Thyroid gland (tissue), 4 donors: ENCODE results near the gene CCDC3. TPM values are rescaled to one million over a fixed set of nuclear protein-coding genes. Genes with fewer than 3 reads are reported as not detected.

ENCODE experiments used
- DNase-seq, 2 donors: peaks; one replicate each; pipeline ENCODE4 v3.0.0-alpha.2; 2019
- H3K27ac ChIP-seq, 3 donors: fragments of 200-600 bp; sonication (generic); 1 replicate in 2 of 3; 2 replicates in 1 of 3; pipeline ENCODE4 v1.5.1; 2016 to 2019; ENCODE audit warnings: mild to moderate bottlenecking in 1 of 3, moderate library complexity in 1 of 3
- H3K27me3 ChIP-seq: fragments of 200-600 bp; sonication (generic); one replicate; pipeline ENCODE4 v1.5.1; 2019
- H3K36me3 ChIP-seq, 2 donors: fragments of 200-600 bp; sonication (generic); one replicate each; pipeline ENCODE4 v1.5.1; 2016 to 2019
- H3K4me1 ChIP-seq, 2 donors: fragments of 200-600 bp; sonication (generic); one replicate each; pipeline ENCODE4 v1.5.1; 2017 to 2019
- H3K4me3 ChIP-seq, 3 donors: fragments of 200-600 bp; sonication (generic); replicated peaks in 1 of 3; 1 replicate in 2 of 3; 2 replicates in 1 of 3; pipeline ENCODE4 v1.5.1; 2016; ENCODE audit warnings: mild to moderate bottlenecking in 1 of 3
- H3K9me3 ChIP-seq: fragments of 200-600 bp; sonication (generic); one replicate; pipeline ENCODE4 v1.5.1; 2017
- POLR2A ChIP-seq, 2 donors: fragments of 450-650 bp; IDR thresholded peaks; one replicate each; pipeline ENCODE4 v1.6.1; 2017; ENCODE audit warnings: antibody characterized with exemption in 2 of 2, mild to moderate bottlenecking in 2 of 2, moderate library complexity in 1 of 2
- WGBS, 2 donors: methylation state at CpG; one replicate each; pipeline ENCODE4 v1.1.5; 2017; 5-methylcytosine and 5-hydroxymethylcytosine counted together
- intact Hi-C: fragments of 100-400 bp; cut with DNase I; formaldehyde crosslinking; loops from one replicate; pipeline ENCODE4 v1.15.1; 2023
- total RNA-seq, 4 donors: library from RNA; depleted of rRNA; stranded (reverse); fragments of >200 nt; gene quantifications; one replicate each; pipeline ENCODE4 v1.2.3, GENCODE V29; 2016
- TF ChIP-seq, protein P1 (sequence below), 6 experiments: fragments of 200-600 bp in 3 of 6; fragments of 450-650 bp in 3 of 6; sonication (generic) in 3 of 6; IDR thresholded peaks; one replicate each; pipeline ENCODE4 v1.5.1; 2016 to 2019; ENCODE audit warnings: antibody characterized with exemption in 6 of 6, mild to moderate bottlenecking in 2 of 6, inconsistent platforms in 1 of 6, moderate library complexity in 1 of 6

CCDC3 gene
- total RNA-seq, 4 donors from 2014 or later, result 4.7 to 18.7 (median 7.3) TPM

DNA sequence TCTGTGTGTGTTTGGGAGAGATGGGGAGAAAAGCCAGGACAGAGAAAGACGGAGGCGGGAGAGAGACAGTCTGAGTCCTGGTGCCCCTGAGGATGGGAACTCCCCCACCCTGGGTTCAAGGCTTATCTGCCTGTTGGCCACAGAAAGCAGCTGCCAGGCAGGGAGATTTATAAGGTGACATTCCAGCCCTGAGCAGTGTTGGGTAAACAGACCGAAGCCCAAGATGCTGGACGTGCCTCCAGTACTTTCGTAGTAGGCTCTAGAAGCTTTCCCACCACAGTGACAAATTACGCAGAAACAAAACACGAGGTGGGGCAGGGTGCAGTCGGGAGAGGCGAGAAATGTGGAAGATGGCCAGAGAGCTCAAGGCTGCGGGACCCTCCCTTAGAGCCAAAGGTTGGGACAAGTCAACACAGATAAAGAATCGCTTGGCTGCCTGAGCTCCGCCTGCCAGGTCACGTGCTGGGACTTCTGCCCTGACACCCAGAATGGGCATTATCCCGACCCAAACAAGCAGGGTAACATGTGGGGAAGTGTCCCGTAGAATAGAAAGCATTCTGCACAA lies 41.1 kb downstream of the CCDC3 start:
- TF ChIP-seq, protein P1, sequence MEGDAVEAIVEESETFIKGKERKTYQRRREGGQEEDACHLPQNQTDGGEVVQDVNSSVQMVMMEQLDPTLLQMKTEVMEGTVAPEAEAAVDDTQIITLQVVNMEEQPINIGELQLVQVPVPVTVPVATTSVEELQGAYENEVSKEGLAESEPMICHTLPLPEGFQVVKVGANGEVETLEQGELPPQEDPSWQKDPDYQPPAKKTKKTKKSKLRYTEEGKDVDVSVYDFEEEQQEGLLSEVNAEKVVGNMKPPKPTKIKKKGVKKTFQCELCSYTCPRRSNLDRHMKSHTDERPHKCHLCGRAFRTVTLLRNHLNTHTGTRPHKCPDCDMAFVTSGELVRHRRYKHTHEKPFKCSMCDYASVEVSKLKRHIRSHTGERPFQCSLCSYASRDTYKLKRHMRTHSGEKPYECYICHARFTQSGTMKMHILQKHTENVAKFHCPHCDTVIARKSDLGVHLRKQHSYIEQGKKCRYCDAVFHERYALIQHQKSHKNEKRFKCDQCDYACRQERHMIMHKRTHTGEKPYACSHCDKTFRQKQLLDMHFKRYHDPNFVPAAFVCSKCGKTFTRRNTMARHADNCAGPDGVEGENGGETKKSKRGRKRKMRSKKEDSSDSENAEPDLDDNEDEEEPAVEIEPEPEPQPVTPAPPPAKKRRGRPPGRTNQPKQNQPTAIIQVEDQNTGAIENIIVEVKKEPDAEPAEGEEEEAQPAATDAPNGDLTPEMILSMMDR (IDR thresholded peaks at IDR 0.05), result no peak
- TF ChIP-seq POLR2A (IDR thresholded peaks at IDR 0.05), result no peak
- Histone ChIP-seq H3K27me3 (no peaks in the 10 kb centered on the region), H3K4me3 (no peak overlapping the region), H3K36me3 (no peaks in the 10 kb centered on the region), H3K4me1 (no peaks in the 10 kb centered on the region), H3K27ac (no peak overlapping the region), H3K9me3 (no peaks in the 10 kb centered on the region)
- intact Hi-C loops, result no loop called here
- DNase-seq, result no peak
- 67 to 74% methylated on average over 15 of the region's 15 CpGs for WGBS, 2 donors

DNA sequence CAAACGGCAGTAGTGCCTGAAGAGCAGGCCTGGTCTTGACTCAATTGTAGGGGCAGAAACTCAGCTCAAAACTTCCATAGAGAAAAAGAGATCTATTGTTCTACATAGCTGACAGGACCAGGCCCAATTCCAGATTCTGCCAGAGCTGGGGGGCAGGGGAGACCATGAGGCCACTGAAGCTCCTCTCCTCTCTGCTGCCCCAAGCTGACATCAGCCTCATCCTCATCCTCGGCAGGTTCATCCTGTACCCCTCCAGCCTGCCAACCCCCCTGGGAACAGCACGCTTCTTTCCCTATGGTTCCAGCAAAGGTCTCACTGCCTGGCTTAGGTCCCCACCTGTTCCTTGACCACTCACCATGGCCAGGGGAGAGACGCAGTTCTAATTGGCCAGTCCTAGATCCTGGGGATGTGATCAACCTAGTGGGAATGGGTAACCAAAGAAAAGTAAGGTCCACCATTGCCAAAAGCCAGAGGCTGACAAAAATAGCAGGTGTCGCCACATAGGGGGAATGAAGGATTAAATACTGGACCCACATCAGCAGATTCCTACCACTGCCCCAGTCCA lies 42.9 kb downstream of the CCDC3 start:
- DNase-seq, result no peak
- H3K9me3 ChIP-seq, result no peaks in the 10 kb centered on the region
- H3K4me1 ChIP-seq, result no peaks in the 10 kb centered on the region
- intact Hi-C loops, result no loop called here
- H3K27me3 ChIP-seq, result no peaks in the 10 kb centered on the region
- H3K36me3 ChIP-seq, result no peaks in the 10 kb centered on the region
- 95 to 96% methylated on average over 5 of the region's 5 CpGs for WGBS, 2 donors
- no peak overlapping the region for H3K27ac ChIP-seq
- TF ChIP-seq, protein P1 (IDR thresholded peaks at IDR 0.05), result no peak
- no peak for TF ChIP-seq POLR2A (IDR thresholded peaks at IDR 0.05)
- no peak overlapping the region for H3K4me3 ChIP-seq

DNA sequence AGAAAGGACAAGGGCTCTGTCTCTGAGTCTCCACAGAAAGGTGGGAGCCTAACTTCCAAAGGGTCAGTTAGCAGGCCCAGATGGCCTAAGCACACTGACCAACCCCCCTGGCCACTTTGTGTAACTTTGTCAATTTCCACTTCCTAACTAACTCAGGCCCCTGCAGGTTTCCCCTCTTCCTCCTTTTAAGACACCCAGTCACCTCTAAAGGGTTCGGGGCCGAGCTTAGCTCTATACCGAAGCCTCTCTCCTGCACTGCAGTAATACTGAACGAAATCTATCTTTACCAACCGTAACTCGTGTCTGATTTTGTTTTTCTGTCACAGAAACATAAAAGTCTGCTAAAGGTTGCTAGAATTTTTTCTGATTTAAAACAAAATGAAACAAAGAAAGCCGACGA lies 44.4 kb downstream of the CCDC3 start:
- intact Hi-C loops, result no loop called here
- WGBS, 2 donors, result 84 to 88% methylated on average over 8 of the region's 8 CpGs
- H3K9me3 ChIP-seq, result no peaks in the 10 kb centered on the region
- H3K27ac ChIP-seq, result no peak overlapping the region
- DNase-seq, result no peak
- no peaks in the 10 kb centered on the region for H3K36me3 ChIP-seq
- H3K27me3 ChIP-seq, result no peaks in the 10 kb centered on the region
- no peak for TF ChIP-seq POLR2A (IDR thresholded peaks at IDR 0.05)
- TF ChIP-seq, protein P1 (IDR thresholded peaks at IDR 0.05), result no peak
- H3K4me1 ChIP-seq, result no peaks in the 10 kb centered on the region
- no peak overlapping the region for H3K4me3 ChIP-seq

DNA sequence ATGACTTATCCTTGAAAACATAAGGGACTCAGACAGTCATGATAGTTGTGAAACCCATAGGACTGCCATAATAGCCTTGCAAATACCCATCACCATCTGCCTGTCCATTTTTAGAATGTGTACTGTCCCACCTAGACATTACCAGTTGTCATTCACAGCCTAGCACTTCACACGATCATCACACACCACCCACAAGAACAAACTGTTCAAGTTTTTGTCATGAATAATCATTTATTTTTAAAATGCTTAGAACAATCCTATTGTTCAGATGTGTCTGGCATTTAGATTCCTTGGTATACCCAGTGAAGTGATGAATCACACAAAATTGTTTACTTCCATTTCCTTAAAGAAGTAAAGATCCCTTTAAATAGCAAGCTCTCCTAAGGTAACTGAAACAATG lies 46.6 kb downstream of the CCDC3 start:
- no peak overlapping the region for H3K4me3 ChIP-seq
- no peaks in the 10 kb centered on the region for H3K9me3 ChIP-seq
- H3K4me1 ChIP-seq, result no peaks in the 10 kb centered on the region
- no peaks in the 10 kb centered on the region for H3K27me3 ChIP-seq
- intact Hi-C loops, result no loop called here
- H3K36me3 ChIP-seq, result no peaks in the 10 kb centered on the region
- TF ChIP-seq, protein P1 (IDR thresholded peaks at IDR 0.05), result no peak
- no peak for TF ChIP-seq POLR2A (IDR thresholded peaks at IDR 0.05)
- H3K27ac ChIP-seq, result no peak overlapping the region
- WGBS, 2 donors, result 0% methylated on average over 1 of the region's 1 CpG
- no peak for DNase-seq

DNA sequence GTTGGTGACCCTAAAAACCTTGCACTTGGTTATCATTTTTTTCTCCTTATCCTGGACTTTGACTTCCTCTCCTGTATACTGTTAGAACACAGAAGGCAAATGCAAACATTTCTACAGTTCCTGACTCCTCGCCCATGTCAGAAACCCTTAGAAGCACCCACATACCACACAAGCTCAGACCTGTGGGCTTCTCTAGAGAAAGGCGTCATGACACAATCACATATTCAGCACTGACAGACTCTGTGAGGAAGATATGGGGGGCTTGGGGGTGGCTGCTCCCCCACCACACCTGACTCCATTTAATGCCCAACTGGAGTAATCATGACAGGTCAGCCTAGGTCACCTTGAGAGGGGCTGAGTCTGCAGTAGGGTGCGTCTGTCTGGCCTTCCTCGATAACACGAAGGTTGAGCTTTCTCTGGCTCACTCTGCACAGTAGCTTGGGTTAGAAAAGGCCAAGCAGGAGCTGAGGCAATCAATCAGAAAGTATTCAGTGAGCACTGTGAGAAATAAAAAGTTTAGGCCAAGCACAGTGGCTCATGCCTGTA lies 50.9 kb downstream of the CCDC3 start:
- Histone ChIP-seq H3K36me3 (no peaks in the 10 kb centered on the region), H3K9me3 (no peaks in the 10 kb centered on the region), H3K27ac (no peak overlapping the region), H3K4me3 (no peak overlapping the region), H3K27me3 (no peaks in the 10 kb centered on the region), H3K4me1 (no peaks in the 10 kb centered on the region)
- WGBS, 2 donors, result 91 to 95% methylated on average over 5 of the region's 5 CpGs
- intact Hi-C loops, result no loop called here
- TF ChIP-seq POLR2A (IDR thresholded peaks at IDR 0.05), result no peak
- TF ChIP-seq, protein P1 (IDR thresholded peaks at IDR 0.05), result no peak
- DNase-seq, result no peak
